HEK293T (cell line): ENCODE results near the gene PPP2R3C.

Experiments
- CTCF ChIA-PET: fragments of 350-600 bp; formaldehyde crosslinking; extraction: SDS; loops from one replicate; lab custom pipeline; 2021; ENCODE audit warnings: antibody characterized with exemption, inconsistent platforms; lab: Yijun Ruan, JAX
- POLR2A ChIA-PET: fragments of 350-600 bp; formaldehyde crosslinking; extraction: SDS; loops from one replicate; lab custom pipeline; 2020; ENCODE audit warnings: antibody characterized with exemption, inconsistent platforms; lab: Yijun Ruan, JAX
- DNase-seq: peaks from one replicate; pipeline ENCODE4 v3.0.0; 2012; ENCODE audit warnings: mixed read lengths; ENCODE audit errors: extremely low spot score
- ARNT ChIP-seq: fragments of 450-650 bp; IDR thresholded peaks from 2 replicates; pipeline ENCODE4 v1.6.1; 2017; ENCODE audit warnings: mild to moderate bottlenecking
- BHLHE40 ChIP-seq: fragments of 450-650 bp; IDR thresholded peaks from 2 replicates; pipeline ENCODE4 v1.6.1; 2016; ENCODE audit warnings: mild to moderate bottlenecking, moderate library complexity, borderline replicate concordance
- CTBP1 ChIP-seq: fragments of 450-650 bp; IDR thresholded peaks from 2 replicates; pipeline ENCODE4 v1.6.1; 2016; ENCODE audit warnings: borderline replicate concordance
- ELF4 ChIP-seq: fragments of 450-650 bp; IDR thresholded peaks from 2 replicates; pipeline ENCODE4 v1.6.1; 2017; ENCODE audit warnings: antibody characterized with exemption
- FOXA1 ChIP-seq: fragments of 450-650 bp; IDR thresholded peaks from 2 replicates; pipeline ENCODE4 v1.6.1; 2016; ENCODE audit warnings: mild to moderate bottlenecking
- FOXK2 ChIP-seq: fragments of 450-650 bp; IDR thresholded peaks from 2 replicates; pipeline ENCODE4 v1.6.1; 2016; ENCODE audit warnings: mild to moderate bottlenecking
- FOXM1 ChIP-seq: fragments of 450-650 bp; IDR thresholded peaks from 2 replicates; pipeline ENCODE4 v1.6.1; 2017; ENCODE audit warnings: mild to moderate bottlenecking, borderline replicate concordance
- HDGF ChIP-seq: fragments of 450-650 bp; IDR thresholded peaks from 2 replicates; pipeline ENCODE4 v1.6.1; 2017; ENCODE audit warnings: antibody characterized with exemption, borderline replicate concordance
- L3MBTL2 ChIP-seq: fragments of 450-650 bp; conservative IDR thresholded peaks from 2 replicates; pipeline ENCODE4 v1.6.1; 2016; ENCODE audit warnings: mild to moderate bottlenecking
- LEF1 ChIP-seq: fragments of 450-650 bp; IDR thresholded peaks from 2 replicates; pipeline ENCODE4 v1.6.1; 2017; ENCODE audit warnings: mild to moderate bottlenecking, borderline replicate concordance
- NFRKB ChIP-seq: fragments of 450-650 bp; IDR thresholded peaks from 2 replicates; pipeline ENCODE4 v1.6.1; 2016; ENCODE audit warnings: mild to moderate bottlenecking, moderate library complexity
- PKNOX1 ChIP-seq: fragments of 450-650 bp; IDR thresholded peaks from 2 replicates; pipeline ENCODE4 v1.6.1; 2016
- SP1 ChIP-seq: fragments of 450-650 bp; IDR thresholded peaks from 2 replicates; pipeline ENCODE4 v1.6.1; 2017
- SUZ12 ChIP-seq: fragments of 450-650 bp; IDR thresholded peaks from 2 replicates; pipeline ENCODE4 v1.6.1; 2016; ENCODE audit warnings: mild to moderate bottlenecking
- TARDBP ChIP-seq: fragments of 450-650 bp; IDR thresholded peaks from 2 replicates; pipeline ENCODE4 v1.6.1; 2016
- ZNF384 ChIP-seq: fragments of 450-650 bp; IDR thresholded peaks from 2 replicates; pipeline ENCODE4 v1.6.1; 2016

Gene PPP2R3C

GRCh38 chr14:35147711-35148110, 25.9 kb upstream of the PPP2R3C start:
- ChIA-PET CTCF (no interaction called here), POLR2A (no interaction called here)
- TF ChIP-seq HDGF = no peak
- no peak for TF ChIP-seq ELF4
- TF ChIP-seq L3MBTL2 = no peak
- TF ChIP-seq FOXA1 = no peak
- no peak for TF ChIP-seq FOXM1
- no peak for TF ChIP-seq BHLHE40
- no peak for TF ChIP-seq LEF1
- no peak for TF ChIP-seq ZNF384
- TF ChIP-seq TARDBP = no peak
- TF ChIP-seq ARNT = no peak
- TF ChIP-seq SUZ12 = no peak
- no peak for TF ChIP-seq FOXK2
- no peak for TF ChIP-seq CTBP1
- no peak for TF ChIP-seq NFRKB
- no peak for TF ChIP-seq SP1
- TF ChIP-seq PKNOX1 = no peak
- DNase-seq = no peak

DNA sequence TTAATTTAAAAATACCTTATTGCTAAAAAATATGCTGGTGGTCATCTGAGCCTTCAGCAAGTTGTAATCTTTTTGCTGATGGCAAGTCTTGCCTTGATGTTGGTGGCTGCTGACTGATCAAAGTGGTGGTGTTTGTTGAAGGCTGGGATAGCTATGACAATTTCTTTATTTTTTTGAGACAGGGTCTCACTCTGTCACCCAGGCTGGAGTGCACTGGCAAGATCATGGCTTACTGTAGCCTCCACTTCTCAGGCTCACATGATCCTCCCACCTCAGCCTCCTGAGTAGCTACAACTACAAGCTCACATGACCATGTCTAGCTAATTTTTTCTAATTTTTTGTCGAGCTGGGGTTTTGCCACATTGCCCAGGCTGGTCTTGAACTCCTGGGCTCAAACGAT, 25.4 kb upstream of the PPP2R3C start:
- no peak for DNase-seq
- POLR2A ChIA-PET = no interaction called here
- TF ChIP-seq CTBP1 = no peak
- TF ChIP-seq ZNF384 = no peak
- TF ChIP-seq SP1 = no peak
- no peak for TF ChIP-seq BHLHE40
- CTCF ChIA-PET = interaction anchor here (1.5 kb wide), 1 partner anchor 258 kb away, joined by 4 read pairs; the partner anchor contains the start of gene NFKBIA

GRCh38 chr14:35146711-35147149, 24.9 kb upstream of the PPP2R3C start:
- CTCF ChIA-PET = interaction anchor here (1.5 kb wide), 1 partner anchor 258 kb away, joined by 4 read pairs; the partner anchor contains the start of gene NFKBIA
- TF ChIP-seq SP1 (no peak), FOXM1 (no peak), SUZ12 (no peak)
- POLR2A ChIA-PET = no interaction called here
- no peak for DNase-seq

GRCh38 chr14:35144029-35144428, 22.2 kb upstream of the PPP2R3C start:
- DNase-seq = no peak
- TF ChIP-seq ELF4 (no peak), CTBP1 (no peak), FOXM1 (no peak), ARNT (no peak), SP1 (no peak), BHLHE40 (no peak), NFRKB (no peak), TARDBP (no peak), ZNF384 (no peak), HDGF (no peak), FOXK2 (no peak), LEF1 (no peak), FOXA1 (no peak)
- POLR2A ChIA-PET = no interaction called here
- CTCF ChIA-PET = interaction anchor here (0.9 kb wide), 1 partner anchor 10 kb away, joined by 4 read pairs; no protein-coding TSS in a partner anchor

DNA sequence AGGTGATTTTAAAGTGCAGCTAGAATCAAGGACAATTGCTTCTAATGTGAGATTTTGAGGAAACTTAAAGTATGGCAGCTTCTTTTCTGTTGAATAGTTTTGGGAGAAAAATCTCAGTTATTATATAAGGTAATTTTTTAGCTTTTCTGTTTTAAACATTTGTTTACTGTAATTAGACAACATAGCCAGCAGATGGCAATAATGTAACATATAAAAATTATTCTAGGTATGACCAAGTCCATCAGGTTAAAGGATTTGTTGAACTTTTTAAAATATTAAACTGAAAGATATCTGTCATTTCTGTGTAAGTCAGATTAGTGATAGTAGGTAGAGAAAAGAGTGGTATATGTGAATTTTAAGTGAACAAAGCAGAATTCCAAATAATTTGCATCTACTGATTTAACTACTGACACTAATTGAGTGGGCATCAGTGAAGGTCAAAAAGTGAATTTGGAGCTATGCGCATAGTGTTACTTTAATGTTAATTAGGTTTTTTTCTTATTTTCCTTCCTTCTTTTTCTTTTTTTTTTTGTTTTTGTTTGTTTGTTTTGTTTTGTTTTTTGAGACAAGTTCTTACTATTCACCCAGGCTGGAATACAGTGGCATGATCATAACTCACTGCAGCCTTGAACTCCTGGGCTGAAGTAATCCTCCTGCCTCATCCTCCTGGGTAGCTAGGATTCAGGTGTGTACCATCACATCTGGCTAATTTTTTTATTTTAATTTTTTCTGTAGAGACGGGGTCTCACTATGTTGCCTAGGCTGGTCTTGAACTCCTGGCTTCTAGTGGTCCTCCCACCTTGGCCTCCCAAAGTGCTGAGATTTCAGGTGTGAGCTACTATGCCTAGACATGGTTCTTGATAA, 19.2 kb upstream of the PPP2R3C start:
- no peak for DNase-seq
- no peak for TF ChIP-seq TARDBP
- TF ChIP-seq HDGF = no peak
- no peak for TF ChIP-seq CTBP1
- no peak for TF ChIP-seq FOXK2
- TF ChIP-seq PKNOX1 = no peak
- TF ChIP-seq FOXM1 = no peak
- TF ChIP-seq ZNF384 = no peak
- no peak for TF ChIP-seq BHLHE40
- TF ChIP-seq LEF1 = no peak
- no peak for TF ChIP-seq L3MBTL2
- no peak for TF ChIP-seq SP1
- TF ChIP-seq SUZ12 = no peak
- no peak for TF ChIP-seq FOXA1
- TF ChIP-seq ARNT = no peak
- TF ChIP-seq NFRKB = no peak
- no peak for TF ChIP-seq ELF4
- ChIA-PET CTCF (interaction anchor here (0.7 to 1.9 kb wide), 9 partner anchors 9 to 1802 kb away, joined by 3 to 15 read pairs (median 5); partner anchors contain the start of gene NFKBIA), POLR2A (interaction anchor here (0.9 to 2.0 kb wide), 2 partner anchors 19 to 264 kb away, joined by 4 to 5 read pairs; partner anchors contain the start of genes NFKBIA and PPP2R3C)

GRCh38 chr14:35138585-35138984, 16.8 kb upstream of the PPP2R3C start:
- ChIA-PET CTCF (no interaction called here), POLR2A (no interaction called here)
- no peak for TF ChIP-seq FOXA1
- TF ChIP-seq L3MBTL2 = no peak
- no peak for TF ChIP-seq CTBP1
- no peak for TF ChIP-seq LEF1
- TF ChIP-seq FOXK2 = no peak
- TF ChIP-seq HDGF = no peak
- no peak for TF ChIP-seq ZNF384
- TF ChIP-seq SUZ12 = no peak
- TF ChIP-seq NFRKB = no peak
- no peak for TF ChIP-seq FOXM1
- no peak for TF ChIP-seq PKNOX1
- DNase-seq = no peak
